ENCODE measurements around the gene ARHGDIA.

DNA sequence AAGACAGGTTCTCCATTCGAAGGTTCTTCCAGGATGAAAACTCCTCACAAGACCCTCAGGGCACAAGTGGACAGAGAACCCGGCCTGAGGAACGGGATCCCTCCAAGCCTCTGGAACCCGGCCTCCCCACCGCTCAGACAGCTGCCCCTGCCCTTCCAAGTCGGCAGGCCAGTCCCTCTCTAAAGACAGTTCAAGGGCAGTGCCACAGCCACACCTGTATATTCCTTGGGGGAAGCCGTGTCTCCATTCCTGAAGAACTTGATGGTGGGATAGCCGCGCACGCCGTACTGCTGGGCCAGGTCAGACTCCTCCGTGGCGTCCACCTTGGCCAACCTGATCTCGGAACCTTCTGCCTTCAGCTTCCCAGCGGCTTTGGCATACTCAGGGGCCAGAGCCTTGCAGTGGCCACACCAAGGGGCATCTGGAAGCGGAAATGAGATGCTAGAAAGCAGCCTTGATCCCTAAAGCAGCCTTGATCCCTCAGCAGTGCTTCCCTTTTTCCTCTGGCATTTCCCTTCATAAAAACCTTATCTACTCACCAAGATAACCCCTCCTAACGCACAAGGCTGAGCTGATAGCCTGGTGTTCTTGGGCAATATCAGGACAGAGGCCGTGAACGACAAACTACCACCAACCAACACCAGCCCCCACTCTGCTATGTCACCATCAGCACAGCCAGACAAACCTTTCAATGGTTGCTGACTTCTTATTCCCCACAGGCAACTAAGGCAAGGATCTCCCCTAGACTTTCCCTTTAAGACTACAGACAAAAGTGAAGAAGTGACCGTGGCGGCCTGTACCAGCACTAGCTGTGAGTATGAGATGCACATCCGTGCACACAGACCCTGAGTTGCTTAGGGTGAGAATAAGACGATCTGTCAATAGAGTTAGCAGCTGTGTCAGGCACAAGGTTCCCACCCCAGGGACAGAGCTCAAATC is 11.9 kb downstream of the ARHGDIA start:
- TF ChIP-seq, protein P1, sequence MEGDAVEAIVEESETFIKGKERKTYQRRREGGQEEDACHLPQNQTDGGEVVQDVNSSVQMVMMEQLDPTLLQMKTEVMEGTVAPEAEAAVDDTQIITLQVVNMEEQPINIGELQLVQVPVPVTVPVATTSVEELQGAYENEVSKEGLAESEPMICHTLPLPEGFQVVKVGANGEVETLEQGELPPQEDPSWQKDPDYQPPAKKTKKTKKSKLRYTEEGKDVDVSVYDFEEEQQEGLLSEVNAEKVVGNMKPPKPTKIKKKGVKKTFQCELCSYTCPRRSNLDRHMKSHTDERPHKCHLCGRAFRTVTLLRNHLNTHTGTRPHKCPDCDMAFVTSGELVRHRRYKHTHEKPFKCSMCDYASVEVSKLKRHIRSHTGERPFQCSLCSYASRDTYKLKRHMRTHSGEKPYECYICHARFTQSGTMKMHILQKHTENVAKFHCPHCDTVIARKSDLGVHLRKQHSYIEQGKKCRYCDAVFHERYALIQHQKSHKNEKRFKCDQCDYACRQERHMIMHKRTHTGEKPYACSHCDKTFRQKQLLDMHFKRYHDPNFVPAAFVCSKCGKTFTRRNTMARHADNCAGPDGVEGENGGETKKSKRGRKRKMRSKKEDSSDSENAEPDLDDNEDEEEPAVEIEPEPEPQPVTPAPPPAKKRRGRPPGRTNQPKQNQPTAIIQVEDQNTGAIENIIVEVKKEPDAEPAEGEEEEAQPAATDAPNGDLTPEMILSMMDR (IDR thresholded peaks at IDR 0.05), result no peak
- TF ChIP-seq POLR2A (IDR thresholded peaks at IDR 0.05), result no peak
- TF ChIP-seq EP300 (IDR thresholded peaks at IDR 0.05; ENCODE audit: low read depth), result no peak
- no peak for TF ChIP-seq POLR2AphosphoS5 (IDR thresholded peaks at IDR 0.05)
